HG03354 (cell line): ENCODE data around the gene TTLL3.
"Not testable (repeated sequence)": the region's sequence is repeated elsewhere in the genome, so short reads cannot be mapped to it uniquely, and the experiment has no call there.

ENCODE experiments used
- ATAC-seq: cut with Tn5 transposase; IDR thresholded peaks from one replicate; pipeline ENCODE4 v1.9.1; 2021; ENCODE audit warnings: mild to moderate bottlenecking; ENCODE audit not compliant: unreplicated experiment, poor library complexity, severe bottlenecking

Gene TTLL3

DNA sequence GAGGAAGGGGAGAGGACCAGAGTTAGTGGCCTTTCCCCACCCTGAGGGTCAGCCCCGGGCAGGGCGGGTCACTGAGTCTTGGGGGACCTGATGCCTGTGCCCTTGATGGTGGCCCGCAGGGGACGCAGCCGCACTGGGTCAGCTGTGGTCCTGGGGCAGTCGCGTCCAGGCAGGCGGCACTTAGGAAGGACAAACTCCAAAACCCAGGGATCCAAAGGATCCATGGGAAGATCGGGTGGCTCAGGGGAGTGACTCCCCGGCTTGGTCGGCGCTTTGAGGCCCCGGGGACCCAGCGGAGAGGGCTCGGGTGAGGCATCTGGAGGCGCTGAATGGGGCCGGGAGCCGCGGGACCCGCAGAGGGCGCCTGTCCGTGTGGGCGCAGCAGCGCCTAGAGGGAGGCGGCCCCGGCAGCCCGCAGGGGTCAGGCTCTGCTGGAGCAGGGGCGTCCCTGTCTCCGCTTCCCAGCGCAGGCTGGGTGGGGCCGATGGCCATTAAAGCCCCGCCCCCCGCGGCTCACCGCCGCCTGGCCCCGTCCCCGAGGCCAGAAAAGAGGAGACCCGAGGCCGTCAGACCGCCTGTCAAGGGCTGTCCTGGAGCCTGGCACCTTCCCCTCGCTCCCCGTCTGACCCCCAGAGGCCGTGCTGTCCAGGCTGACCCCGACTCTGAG lies 52.5 kb downstream of the TTLL3 start:
- ATAC-seq, result no peak

DNA sequence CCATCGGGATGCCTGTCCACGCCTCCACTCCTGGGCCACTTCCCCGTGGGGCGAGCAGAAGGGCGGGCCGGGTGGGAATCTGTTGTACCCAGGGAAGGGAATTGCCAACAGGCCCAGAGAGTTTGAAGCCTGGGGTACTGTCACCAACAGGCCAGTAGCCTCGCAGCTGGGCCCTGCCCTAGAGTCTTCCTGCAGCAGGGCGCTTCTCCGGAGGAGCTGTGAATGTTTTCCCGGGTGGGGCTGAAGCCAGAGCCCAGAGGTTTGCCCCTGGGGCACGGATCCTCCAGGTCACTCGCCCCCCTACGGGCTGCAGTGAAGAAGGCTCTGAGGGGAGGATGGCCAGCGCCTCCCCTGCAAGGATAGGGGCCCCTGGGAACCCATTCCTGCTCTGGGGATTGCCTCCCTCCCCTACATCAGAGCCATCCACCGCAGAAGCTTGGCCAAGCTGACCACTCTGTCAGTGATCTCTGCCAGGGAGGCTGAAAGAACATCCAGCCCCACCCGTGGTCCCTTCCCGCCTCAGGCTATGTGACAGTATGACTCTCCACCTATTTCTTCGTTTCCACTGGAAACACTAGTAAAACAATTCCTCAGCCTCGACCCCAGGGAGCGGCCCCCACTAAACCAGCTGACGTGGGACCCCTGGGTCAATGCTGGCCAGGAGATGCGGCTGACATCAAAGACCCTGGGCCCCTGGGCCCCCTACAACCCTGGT lies 53.2 kb downstream of the TTLL3 start:
- no peak for ATAC-seq

DNA sequence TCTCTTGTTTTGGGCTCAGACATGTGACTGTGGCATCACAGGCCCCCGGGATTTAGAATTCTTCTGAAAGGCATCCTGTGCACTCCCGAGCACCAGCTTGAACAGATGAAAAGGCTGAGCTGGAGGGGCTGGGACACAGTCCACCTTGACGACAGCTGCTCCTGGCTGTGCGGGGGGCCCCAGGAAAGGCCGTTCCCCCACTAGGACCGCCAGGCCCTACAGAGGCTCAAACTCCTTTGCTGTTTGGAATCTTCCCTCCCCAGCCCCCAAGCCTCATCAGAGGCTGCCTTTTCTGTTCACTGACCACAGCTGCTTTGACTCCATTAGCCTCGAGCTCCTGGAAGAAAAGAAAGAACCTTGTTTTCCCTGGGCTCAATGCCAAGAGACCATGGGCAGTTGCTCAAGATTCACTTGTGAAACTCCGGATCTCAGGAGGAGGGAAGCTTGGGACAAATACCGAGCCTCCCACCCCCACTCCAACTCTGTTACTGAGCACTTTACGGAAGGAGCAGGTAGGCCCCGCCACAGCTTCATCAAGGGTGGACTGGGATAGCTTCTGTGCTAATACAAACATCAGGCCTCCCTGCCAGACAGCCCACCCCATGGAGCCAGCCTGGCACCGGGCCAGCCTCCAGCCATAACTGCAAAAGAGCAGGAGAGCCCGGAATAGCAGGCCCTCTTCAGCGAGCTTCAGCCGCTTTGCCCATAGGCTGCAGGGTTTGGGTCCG lies 54.3 kb downstream of the TTLL3 start:
- no peak for ATAC-seq

DNA sequence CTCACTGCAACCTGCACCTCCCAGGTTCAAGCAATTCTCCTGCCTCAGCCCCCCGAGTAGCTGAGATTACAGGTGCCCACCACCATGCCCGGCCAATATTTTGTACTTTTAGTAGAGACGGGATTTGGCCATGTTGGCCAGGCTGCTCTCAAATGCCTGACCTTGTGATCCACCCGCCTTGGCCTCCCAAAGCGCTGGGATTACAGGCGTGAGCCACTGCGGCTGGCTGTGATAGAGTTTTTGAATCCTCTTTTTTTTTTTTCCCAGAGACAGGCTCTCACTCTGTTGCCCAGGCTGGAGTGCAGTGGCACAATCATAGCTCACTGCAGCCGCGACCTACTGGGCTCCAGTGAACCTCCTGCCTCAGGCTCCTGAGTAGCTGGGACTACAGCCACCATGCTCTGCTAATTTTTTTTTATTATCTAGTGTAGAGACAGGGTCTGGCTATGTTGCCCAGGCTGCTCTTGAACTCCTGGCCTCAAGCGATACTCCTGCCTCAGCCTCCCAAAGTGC lies 55.1 kb downstream of the TTLL3 start:
- ATAC-seq, result not testable (repeated sequence)

DNA sequence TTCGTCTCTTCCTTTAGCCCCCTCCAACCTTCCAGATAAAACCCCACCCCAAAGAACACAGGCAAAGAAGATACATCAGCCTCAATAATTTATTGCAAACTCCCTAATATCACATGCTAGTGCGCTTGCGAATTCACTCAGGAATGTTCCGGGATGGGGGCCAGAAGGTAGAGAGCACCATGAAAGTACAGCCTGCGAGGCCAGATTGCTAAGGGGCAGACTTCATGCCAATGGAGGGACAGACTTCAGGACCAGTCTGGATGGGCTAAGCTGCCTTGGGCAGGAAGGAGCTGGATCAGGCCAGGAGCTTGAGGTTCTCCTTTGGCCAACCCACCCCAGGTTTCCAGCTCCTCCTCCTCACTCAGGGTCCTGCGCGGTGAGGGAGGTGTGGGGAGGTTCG lies 56.6 kb downstream of the TTLL3 start:
- no peak for ATAC-seq

DNA sequence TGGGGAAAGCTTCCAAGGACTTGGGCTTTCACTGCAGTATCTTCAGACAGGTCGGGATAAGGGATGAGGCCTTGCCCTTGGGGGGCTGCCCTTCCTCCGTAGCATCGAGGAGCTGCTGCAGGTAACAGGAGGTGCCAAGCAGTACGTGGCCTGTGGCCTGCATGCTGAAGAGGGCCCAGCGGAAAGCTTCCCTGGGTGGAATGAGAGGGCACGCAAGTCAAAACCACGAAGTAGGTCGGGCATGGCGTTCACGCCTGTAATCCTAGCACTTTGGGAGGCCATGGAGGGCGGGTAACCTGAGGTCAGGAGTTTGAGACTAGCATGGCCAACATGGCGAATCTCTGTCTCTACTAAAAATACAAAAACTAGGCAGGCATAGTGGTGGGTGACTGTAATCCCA lies 57.0 kb downstream of the TTLL3 start:
- no peak for ATAC-seq

DNA sequence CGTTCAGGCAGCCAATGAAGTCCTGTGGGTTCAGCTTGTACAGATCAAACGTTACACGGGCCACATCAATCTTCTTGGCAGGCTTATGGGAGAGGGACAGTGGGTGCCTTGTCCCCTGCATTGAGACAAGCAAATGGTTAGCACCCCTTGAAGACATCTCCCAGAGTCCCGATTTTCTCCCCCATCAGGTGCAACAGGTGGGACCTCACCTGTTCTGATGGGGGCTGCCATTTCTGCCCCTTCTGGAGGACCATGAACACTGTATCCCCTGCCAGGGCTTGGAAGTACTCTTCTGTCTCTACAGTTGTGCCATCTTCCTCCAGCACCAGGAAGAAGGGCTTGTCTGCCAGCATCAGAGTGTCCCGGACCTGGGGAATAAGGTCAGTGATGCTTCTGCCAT lies 59.9 kb downstream of the TTLL3 start:
- ATAC-seq, result no peak

DNA sequence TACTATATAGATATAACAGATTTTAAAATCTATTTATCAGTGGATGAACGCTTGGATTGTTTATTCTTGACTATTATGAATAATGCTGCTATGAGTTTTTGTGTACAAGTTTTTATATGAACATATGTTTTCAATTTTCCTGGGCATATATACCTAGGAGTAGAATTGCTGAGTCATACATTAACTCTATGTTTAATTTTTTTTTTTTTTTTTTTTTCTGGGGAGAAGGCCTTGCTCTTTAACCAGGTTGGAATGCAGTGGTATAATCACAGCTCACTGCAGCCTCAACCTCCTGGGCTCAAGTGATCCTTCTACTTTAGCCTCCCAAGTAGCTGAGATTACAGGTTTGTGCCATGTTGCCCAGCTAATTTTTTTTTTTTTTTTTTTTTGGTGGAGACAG lies 60.9 kb downstream of the TTLL3 start:
- ATAC-seq, result no peak

DNA sequence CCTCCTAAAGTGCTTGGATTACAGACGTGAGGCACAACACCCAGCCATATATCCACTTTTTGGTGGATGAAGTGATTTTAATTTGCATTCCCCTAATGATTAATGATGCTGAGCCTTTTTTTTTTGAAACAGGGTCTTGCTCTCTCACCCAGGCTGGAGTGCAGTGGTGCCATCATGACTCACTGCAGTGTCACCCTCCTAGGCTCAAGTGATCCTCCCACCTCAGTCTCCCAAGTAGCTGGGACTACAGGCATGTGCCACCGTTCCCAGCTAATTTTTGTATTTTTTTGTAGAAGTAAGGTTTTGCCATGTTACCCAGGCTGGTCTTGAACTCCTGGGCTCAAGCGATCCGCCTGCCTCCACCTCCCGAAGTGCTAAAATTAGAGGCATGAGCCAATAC lies 62.0 kb downstream of the TTLL3 start:
- ATAC-seq, result not testable (repeated sequence)

DNA sequence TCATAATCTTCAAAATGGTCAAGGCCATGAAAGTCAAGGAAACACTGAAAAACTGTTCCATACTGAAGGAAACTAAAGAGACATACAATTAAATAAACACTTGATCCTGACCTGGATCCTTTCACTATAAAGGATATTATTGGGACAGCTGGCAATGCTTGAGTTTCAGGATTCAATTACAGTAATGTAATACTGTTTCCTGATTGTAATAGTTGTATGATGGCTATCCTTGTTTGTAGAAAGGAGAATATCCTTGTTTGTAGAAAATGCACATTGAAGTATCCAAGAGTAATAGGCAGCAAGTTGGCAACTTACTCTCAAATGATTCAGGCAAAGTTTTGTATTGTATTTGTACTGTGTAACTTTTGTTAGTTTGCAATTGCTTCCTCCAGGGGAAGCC lies 65.4 kb downstream of the TTLL3 start:
- no peak for ATAC-seq

DNA sequence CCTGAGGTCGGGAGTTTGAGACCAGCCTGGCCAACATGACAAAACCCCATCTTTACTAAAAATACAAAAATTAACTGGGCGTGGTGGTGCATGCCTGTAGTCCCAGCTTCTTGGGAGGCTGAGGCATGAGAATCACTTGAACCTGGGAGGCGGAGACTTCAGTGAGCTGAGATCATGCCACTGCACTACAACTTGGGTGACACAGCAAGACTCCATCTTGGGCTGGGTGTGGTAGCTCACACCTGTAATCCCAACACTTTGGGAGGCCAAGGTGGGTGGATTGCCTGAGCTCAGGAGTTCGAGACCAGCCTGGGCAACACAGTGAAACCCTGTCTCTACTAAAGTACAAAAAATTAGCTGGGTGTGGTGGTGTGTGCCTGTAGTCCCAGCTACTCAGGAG lies 66.2 kb downstream of the TTLL3 start:
- ATAC-seq, result not testable (repeated sequence)

DNA sequence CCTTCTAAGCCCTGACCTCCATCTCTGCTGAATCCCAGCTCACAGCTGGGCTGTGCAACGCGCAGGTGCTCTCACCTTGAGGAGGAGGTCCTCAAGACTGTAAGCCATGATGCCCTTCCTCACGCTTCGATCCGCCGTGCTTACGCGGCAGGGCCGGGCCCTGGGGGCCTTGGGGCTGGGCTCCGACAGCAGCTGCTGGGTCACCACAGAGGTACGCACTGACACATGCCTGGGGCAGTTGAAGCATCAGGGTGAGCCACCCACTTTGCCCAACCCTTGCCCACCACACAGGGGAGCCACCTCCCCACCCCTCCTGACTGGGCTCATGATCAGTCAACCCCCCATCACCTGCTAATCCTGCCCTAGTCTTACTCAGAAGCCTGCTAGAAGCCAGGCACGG lies 66.9 kb downstream of the TTLL3 start:
- no peak for ATAC-seq

DNA sequence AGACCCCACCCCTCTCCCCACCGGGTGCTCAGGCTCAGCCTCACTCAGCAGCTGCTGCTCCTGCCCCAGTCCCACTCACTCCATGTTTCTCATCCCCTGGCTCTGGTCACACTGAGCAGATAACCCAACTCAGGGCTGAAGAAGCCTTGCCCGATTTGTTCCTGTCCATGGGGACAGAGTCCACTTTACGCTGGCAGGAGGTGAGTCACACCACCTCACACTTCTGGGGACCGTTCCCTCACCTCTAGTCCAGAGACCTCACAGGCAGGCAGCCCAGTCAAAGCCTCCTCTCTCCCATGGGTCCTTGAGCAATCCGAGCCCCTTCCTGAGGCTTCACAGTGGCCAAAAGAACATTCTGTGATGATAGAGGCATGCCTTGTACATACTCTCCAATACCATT lies 68.6 kb downstream of the TTLL3 start:
- ATAC-seq, result no peak

DNA sequence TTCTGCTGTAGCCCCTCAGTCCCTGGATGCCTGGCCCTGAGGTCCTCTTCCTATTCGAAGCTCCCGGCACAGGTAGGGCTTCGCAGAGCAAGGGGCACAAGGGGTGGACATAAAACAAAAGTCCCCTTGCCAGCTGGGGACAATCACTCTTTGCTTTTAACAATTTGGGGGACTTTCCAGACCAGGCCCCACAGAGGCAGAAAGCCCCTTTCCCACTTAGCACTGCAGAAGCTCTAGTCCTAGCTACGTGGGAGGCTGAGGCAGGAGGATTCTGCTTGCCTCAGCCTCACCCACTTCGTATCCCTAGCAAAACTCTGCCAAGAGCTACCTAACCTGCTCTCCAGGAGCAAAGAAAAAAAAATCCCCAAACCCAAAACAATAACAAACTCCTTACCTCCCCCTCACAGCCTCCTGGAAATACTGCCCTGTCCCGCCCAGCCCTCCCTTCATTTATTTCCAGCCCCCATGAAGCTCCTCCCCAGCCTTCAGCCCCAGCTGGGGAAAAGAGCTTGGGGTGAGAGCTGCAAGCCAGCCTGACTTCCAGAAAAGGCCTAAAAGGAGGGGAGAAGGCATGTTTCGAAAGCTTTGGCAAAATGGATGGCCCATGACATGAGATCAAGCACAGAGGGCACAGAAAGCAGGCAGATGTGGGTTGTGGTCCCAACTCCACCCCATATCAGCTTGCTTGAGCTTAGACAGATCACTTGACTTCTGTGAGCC lies 69.9 kb downstream of the TTLL3 start, which contains the start of gene CIDEC:
Gene CIDEC, minus strand, starts transcription at position 424 of the 720 bp plus-strand sequence. CDS start 1,767 bp downstream, outside the sequence.
- ATAC-seq, result no peak

DNA sequence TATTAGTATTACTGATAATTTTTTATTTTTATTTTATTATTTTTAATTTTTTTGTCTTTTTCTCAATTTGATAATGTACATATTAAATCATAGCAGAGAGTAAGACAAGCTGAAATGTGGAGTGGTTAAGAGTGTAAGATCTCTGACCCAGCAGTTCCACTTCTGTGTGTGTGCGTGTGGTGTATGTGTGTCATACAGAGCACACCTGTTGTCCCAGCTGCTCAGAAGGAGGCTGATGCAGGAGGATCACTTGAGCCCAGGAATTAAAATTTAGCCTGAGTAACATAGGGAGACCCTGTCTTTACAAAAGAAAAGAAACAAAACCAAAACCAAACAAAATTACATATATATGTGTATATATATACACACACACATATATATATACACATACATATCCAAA lies 71.4 kb downstream of the TTLL3 start:
- no peak for ATAC-seq

DNA sequence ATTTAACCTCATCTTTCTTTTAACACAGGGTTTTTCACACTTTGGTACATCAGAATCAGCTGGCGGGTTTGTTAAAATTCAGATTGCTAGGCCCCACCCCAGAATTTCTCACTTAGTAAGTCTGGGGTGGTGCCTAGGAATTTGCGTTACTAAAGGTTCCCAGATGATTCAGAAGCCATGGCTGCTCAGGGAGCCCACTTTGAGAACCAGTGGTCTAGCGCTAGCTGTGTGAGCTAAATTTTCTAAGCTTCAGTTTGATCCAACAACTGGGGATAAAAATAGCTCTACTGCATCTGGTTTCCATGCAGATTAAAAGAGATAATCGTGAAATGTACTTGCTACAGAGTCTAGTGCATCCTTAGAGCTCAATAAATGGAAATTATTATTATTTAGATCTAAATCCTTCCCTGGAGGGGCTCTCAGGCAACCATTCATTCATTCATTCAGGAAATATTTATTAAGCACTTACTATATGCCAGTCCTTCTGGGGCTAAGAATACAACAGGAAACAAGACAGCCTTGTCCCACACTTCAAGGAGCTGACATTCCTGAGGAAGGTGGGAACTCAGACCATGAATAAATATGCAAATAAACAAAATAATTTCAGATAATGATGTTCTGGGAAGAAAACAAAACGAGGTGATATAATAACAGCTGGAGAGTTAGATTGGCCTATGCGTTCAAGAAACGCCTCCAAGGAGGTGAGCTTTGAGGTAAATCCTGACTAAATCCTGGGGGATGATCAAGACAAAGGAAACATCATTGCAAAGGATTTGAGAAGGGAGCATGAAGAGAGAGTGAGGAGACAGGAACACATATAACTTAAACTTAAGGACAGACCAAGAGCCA lies 73.9 kb downstream of the TTLL3 start:
- ATAC-seq, result no peak

DNA sequence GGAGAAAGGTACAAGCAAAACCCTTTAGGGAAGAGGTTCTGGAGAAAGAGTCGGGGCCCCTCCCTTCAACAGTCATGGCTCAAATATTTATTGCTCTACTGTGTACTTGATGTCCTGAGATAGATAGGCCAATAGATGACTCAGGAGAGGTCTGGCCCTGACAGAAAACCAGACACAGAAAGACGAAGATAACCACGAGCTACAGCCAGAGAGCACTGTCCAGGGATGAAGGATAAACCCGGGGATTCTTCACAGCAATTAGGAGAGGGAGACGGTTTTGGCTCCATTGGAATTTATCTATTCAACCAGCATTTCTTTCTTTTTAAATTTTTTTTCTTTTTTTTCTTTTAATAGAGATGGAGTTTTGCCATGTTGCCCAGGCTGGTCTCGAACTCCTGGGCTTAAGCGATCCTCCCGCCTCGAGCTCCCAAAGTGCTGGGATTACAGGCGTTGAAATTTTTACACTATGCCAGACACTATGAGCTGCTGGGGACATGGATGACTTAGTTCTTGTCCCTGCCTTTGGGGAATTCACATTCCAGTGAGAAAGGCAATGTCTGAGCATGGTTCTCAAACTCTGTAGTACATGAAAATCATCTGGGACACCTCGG lies 74.6 kb downstream of the TTLL3 start:
- ATAC-seq, result no peak
